GM12878 (cell line): ENCODE measurements around the gene DLX3.

Experiments used
- CTCF ChIP-seq, 3 experiments: IDR thresholded peaks in 2 of 3; conservative IDR thresholded peaks in 1 of 3; 2 replicates each; pipeline ENCODE4 v1.5.1; 2011; ENCODE audit warnings: low read depth in 3 of 3, low read length in 3 of 3, mild to moderate bottlenecking in 3 of 3, control low read depth in 2 of 3, moderate library complexity in 2 of 3, inconsistent platforms in 1 of 3, mixed read lengths in 1 of 3; ENCODE audit not compliant: control insufficient read depth in 2 of 3, insufficient read depth in 1 of 3; ENCODE audit errors: extremely low read depth in 1 of 3
- CUX1 ChIP-seq: IDR thresholded peaks from 2 replicates; pipeline ENCODE4 v1.6.1; 2012; ENCODE audit warnings: improper control_type of control experiment, low read depth, low read length; ENCODE audit not compliant: insufficient replicate concordance
- EGR1 ChIP-seq, 2 experiments: IDR thresholded peaks; 1 replicate in 1 of 2; 2 replicates in 1 of 2; pipeline ENCODE4 v1.6.1; 2011 to 2012; ENCODE audit warnings: low read depth in 2 of 2, low read length in 2 of 2, borderline replicate concordance in 1 of 2, mild to moderate bottlenecking in 1 of 2, moderate library complexity in 1 of 2
- EP300 ChIP-seq, 2 experiments: fragments of 150-350 bp in 1 of 2; IDR thresholded peaks; 2 replicates each; pipeline ENCODE4 v1.6.1; 2011 to 2012; ENCODE audit warnings: low read depth in 2 of 2, low read length in 2 of 2, borderline replicate concordance in 1 of 2, improper control_type of control experiment in 1 of 2, inconsistent platforms in 1 of 2; ENCODE audit not compliant: control insufficient read depth in 1 of 2
- HCFC1 ChIP-seq: fragments of 150-350 bp; IDR thresholded peaks from 2 replicates; pipeline ENCODE4 v1.6.1; 2014; ENCODE audit warnings: low read length
- SREBF1 ChIP-seq: IDR thresholded peaks from 2 replicates; pipeline ENCODE4 v1.6.1; 2012; ENCODE audit warnings: mild to moderate bottlenecking, low read length
- TAF1 ChIP-seq: IDR thresholded peaks from 2 replicates; pipeline ENCODE4 v1.6.1; 2011; ENCODE audit warnings: mild to moderate bottlenecking, low read depth, low read length, borderline replicate concordance
- TBL1XR1 ChIP-seq: IDR thresholded peaks from 2 replicates; pipeline ENCODE4 v1.6.1; 2012; ENCODE audit warnings: low read depth, low read length, improper control_type of control experiment

GRCh38 chr17:49970498-49970897 is 24.5 kb downstream of the DLX3 start:
- TF ChIP-seq CUX1 (no peak), SREBF1 (no peak), EP300 (IDR thresholded peaks at IDR 0.05; ENCODE audit: borderline replicate concordance in 1 of 2, control insufficient read depth in 1 of 2, low read depth in 2 of 2, low read length in 2 of 2) (no peak), EGR1 (IDR thresholded peaks at IDR 0.05; ENCODE audit: borderline replicate concordance in 1 of 2, low read depth in 2 of 2, low read length in 2 of 2) (no peak), CTCF (IDR thresholded peaks at IDR 0.05 in 2 of 3, conservative IDR thresholded peaks at IDR 0.05 in 1 of 3; ENCODE audit: control insufficient read depth in 2 of 3, extremely low read depth in 1 of 3, insufficient read depth in 1 of 3, low read depth in 3 of 3, low read length in 3 of 3) (no peak), HCFC1 (no peak), TBL1XR1 (no peak), TAF1 (no peak)
